ENCODE results near the gene KAT6B.

DNA sequence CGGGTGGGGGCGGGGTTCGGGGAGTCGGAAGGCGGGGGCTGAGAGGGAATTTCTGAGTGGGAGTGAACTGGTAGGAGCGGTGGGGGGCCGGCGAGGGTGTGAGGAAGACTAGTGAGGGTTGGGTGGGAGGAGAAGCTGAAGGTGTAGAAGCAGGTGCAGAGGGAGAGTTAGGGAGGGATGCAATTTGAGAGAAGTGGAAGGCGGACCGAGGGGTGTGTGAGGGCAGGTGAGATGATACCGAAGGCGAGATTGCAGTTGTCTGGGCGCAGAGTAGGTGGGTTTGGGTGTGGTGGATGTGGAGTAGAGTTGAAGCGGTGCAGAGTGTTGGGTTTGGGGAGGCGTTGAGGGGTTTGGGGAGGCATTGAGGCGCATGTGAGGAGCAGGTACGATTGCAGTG, 643 bp downstream of the KAT6B start:
- no peak for TF ChIP-seq EZH2 (IDR thresholded peaks at IDR 0.05; ENCODE audit: borderline replicate concordance, low read depth, low read length, poor library complexity, severe bottlenecking)
- TF ChIP-seq, protein P1, sequence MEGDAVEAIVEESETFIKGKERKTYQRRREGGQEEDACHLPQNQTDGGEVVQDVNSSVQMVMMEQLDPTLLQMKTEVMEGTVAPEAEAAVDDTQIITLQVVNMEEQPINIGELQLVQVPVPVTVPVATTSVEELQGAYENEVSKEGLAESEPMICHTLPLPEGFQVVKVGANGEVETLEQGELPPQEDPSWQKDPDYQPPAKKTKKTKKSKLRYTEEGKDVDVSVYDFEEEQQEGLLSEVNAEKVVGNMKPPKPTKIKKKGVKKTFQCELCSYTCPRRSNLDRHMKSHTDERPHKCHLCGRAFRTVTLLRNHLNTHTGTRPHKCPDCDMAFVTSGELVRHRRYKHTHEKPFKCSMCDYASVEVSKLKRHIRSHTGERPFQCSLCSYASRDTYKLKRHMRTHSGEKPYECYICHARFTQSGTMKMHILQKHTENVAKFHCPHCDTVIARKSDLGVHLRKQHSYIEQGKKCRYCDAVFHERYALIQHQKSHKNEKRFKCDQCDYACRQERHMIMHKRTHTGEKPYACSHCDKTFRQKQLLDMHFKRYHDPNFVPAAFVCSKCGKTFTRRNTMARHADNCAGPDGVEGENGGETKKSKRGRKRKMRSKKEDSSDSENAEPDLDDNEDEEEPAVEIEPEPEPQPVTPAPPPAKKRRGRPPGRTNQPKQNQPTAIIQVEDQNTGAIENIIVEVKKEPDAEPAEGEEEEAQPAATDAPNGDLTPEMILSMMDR (conservative IDR thresholded peaks at IDR 0.05; ENCODE audit: low read depth, low read length), result no peak

Data from A673 (cell line).